Measurements from ENCODE around the gene SACS. TPM values are rescaled to one million over a fixed set of nuclear protein-coding genes. Genes with fewer than 3 reads are reported as not detected.

The SACS gene, protein sequence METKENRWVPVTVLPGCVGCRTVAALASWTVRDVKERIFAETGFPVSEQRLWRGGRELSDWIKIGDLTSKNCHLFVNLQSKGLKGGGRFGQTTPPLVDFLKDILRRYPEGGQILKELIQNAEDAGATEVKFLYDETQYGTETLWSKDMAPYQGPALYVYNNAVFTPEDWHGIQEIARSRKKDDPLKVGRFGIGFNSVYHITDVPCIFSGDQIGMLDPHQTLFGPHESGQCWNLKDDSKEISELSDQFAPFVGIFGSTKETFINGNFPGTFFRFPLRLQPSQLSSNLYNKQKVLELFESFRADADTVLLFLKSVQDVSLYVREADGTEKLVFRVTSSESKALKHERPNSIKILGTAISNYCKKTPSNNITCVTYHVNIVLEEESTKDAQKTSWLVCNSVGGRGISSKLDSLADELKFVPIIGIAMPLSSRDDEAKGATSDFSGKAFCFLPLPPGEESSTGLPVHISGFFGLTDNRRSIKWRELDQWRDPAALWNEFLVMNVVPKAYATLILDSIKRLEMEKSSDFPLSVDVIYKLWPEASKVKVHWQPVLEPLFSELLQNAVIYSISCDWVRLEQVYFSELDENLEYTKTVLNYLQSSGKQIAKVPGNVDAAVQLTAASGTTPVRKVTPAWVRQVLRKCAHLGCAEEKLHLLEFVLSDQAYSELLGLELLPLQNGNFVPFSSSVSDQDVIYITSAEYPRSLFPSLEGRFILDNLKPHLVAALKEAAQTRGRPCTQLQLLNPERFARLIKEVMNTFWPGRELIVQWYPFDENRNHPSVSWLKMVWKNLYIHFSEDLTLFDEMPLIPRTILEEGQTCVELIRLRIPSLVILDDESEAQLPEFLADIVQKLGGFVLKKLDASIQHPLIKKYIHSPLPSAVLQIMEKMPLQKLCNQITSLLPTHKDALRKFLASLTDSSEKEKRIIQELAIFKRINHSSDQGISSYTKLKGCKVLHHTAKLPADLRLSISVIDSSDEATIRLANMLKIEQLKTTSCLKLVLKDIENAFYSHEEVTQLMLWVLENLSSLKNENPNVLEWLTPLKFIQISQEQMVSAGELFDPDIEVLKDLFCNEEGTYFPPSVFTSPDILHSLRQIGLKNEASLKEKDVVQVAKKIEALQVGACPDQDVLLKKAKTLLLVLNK (N-terminal part only)
- 121 and 174 TPM in 2 replicates for total RNA-seq (2012; rRNA removed)
- polyA plus RNA-seq (2012; rRNA removed) = 12.1 and 14.7 TPM in 2 replicates
- polyA plus RNA-seq (2012; cell fraction: cytosol; rRNA removed) = 5.2 and 9.7 TPM in 2 replicates
- 12.1 and 25.9 TPM in 2 replicates for polyA plus RNA-seq (2012; cell fraction: nucleus; rRNA removed; ENCODE audit: low replicate concordance)
- percentile 89 among the genes with signal in this experiment for Bru-seq, nascent RNA
- percentile 96 among the genes with signal in this experiment for BruChase-seq, experiment 1, labeled RNA remaining after a 6-hour chase
- BruChase-seq, experiment 2, labeled RNA remaining after a 2-hour chase = percentile 98 among the genes with signal in this experiment
- long read RNA-seq, full-length matches to known transcripts = 2 of 24 reads
- long read RNA-seq, partial matches to known transcripts = 3 of 24 reads
- long read RNA-seq, other reads (novel, unspliced or antisense) = 19 of 24 reads

DNA sequence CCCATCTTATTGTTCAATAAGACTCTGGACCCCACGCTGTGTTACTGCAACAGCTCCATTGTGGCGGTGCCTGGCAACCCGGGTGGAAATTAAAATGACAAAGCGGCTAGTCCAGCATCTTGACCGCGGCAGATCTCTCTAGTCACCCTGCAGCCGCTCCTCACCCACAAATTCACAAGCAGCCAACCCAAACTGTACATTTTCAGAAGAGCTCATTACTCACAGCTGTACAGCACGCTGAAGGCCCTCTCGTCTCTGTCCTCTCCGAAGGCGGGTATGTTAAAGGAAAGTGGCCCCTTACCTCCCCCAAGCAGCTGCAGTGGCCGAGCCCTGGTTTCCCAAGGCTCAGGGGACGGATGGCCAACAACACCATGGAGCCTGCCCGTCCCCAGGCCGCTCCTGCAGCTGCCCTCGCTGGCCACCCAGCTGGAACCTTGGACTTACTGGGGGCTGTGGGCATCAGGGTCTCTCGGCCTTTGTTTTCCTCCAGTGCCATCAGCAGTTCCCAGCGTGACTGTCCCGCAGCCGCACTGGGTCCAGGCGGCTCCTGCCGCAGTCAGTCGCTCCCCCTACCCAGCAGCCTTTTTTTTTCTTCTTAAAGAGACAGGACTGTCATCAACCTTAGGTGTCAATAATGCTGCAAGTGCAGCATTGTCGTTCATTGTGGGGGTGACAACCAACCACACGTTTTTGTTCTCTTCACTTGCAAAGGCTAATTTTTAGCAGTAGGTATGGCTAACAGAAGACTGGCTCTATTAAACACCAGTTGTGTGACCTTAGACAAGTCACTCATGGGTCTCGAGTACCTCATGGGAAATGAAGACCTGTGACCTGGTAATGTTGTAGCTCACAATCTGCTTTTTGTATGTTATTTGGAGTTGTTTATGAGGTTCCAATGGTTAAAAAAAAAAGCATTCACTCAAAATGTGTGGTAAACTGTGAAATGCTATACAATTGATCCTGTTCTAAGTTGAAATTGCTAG, at the start of gene SACS:
TSS of gene SACS (minus strand) at position 532 of the 983 bp plus-strand sequence. CDS start 22,463 bp downstream, outside the sequence.
- no TSS peak for BruUV-seq (replicated peaks)
- peak within 1 kb of the TSS; percentile 93 for H3K4me2 ChIP-seq (ENCODE audit: low read depth, low read length)
- peak; percentile 52 for DNase-seq
- H3K27me3 ChIP-seq (ENCODE audit: control insufficient read depth, insufficient read depth, low read length) = no peaks in the 10 kb centered on the region
- peak within 1 kb of the TSS; percentile 76 for H3K23ac ChIP-seq (ENCODE audit: low read depth, low read length)
- peak within 1 kb of the TSS; percentile 10; the same call in 1 of the 2 replicates for H4K5ac ChIP-seq (ENCODE audit: low read depth, low read length)
- H2AK5ac ChIP-seq (ENCODE audit: low read depth, low read length) = 0 out of 2 replicates have a peak within 1 kb of the TSS, but pooled peaks have one; percentile 23
- H3K18ac ChIP-seq (ENCODE audit: low read depth, low read length) = peak within 1 kb of the TSS; percentile 71
- peak within 1 kb of the TSS; percentile 45; the same call in 2 of the 3 replicates for H2BK15ac ChIP-seq (ENCODE audit: low read depth, low read length)
- peak within 1 kb of the TSS; percentile 54 for H4K91ac ChIP-seq (ENCODE audit: insufficient read depth, low read depth, low read length)
- peak within 1 kb of the TSS; percentile 79 for H2BK20ac ChIP-seq (ENCODE audit: low read depth, low read length)
- peak within 1 kb of the TSS; percentile 80 for H3K4ac ChIP-seq (ENCODE audit: low read depth, low read length)
- H4K8ac ChIP-seq (ENCODE audit: low read depth in 2 of 2, low read length in 2 of 2) = peak within 1 kb of the TSS; percentile 49 to 86
- no peaks in the 10 kb centered on the region for H3K36me3 ChIP-seq (ENCODE audit: control insufficient read depth, insufficient read depth, low read length)
- H3K27ac ChIP-seq (ENCODE audit: insufficient read depth, low read length) = peak within 1 kb of the TSS; percentile 83
- no peaks in the 10 kb centered on the region for H3K4me1 ChIP-seq (ENCODE audit: control insufficient read depth, insufficient read depth, low read length)
- POLR2A ChIA-PET (ENCODE audit: unreplicated experiment) = interaction anchor here (1.0 kb wide), 1 partner anchor 9 kb away, joined by 4 read pairs; no protein-coding TSS in a partner anchor
- no peaks in the 10 kb centered on the region; the same call in 1 of the 2 replicates for H4K20me1 ChIP-seq (ENCODE audit: insufficient read depth, low read length)
- peak within 1 kb of the TSS; percentile 83 for H3K14ac ChIP-seq (replicated peaks; ENCODE audit: low read depth, low read length)
- peak within 1 kb of the TSS; percentile 88 for H3K4me3 ChIP-seq (ENCODE audit: insufficient read depth, low read depth, low read length)
- peak within 1 kb of the TSS; percentile 87 for H2BK120ac ChIP-seq (ENCODE audit: low read depth, low read length)
- CTCF ChIA-PET = interaction anchor here (0.6 kb wide), 1 partner anchor 90 kb away, joined by 3 read pairs; no protein-coding TSS in a partner anchor
- peak within 1 kb of the TSS; percentile 90 for H2AK9ac ChIP-seq (replicated peaks; ENCODE audit: low read depth, low read length, poor library complexity)
- in situ Hi-C loops (cut with MboI; ENCODE audit: low sequenced_read_pairs) = no loop called here
- dilution Hi-C loops (cut with HindIII; ENCODE audit: low sequenced_read_pairs, unreplicated experiment) = no loop called here
- H3K9ac ChIP-seq (ENCODE audit: low read depth, low read length) = peak within 1 kb of the TSS; percentile 93
- H2AFZ ChIP-seq (replicated peaks; ENCODE audit: low read length, poor library complexity) = peak within 1 kb of the TSS; percentile 89
- no peaks in the 10 kb centered on the region; the same call in 1 of the 2 replicates for H3K9me1 ChIP-seq (ENCODE audit: insufficient read depth, low read length)
- peaks cover 0 to 31% of the 10 kb centered on the region in 2 experiments for H3K79me1 ChIP-seq (ENCODE audit: low read depth in 1 of 2, low read length in 2 of 2)
- peak within 1 kb of the TSS; percentile 65 for H2BK5ac ChIP-seq (ENCODE audit: low read depth, low read length, poor library complexity, severe bottlenecking)
- ATAC-seq (ENCODE audit: low read depth) = peak; percentile 88
- WGBS, 2 experiments (ENCODE audit: extremely low coverage in 2 of 2, insufficient read length in 1 of 2) = 1% methylated on average over 8 of the region's 26 CpGs; no CpG with 5 or more reads in 1 of the 2 experiments
- intact Hi-C loops (cut with micrococcal nuclease) = no loop called here
- no peaks in the 10 kb centered on the region for H3K9me3 ChIP-seq (ENCODE audit: control insufficient read depth, insufficient read depth, low read length)
- H3K56ac ChIP-seq (ENCODE audit: extremely low read depth, insufficient read depth, low read length) = peak within 1 kb of the TSS; percentile 76; the same call in 1 of the 2 replicates
- TF ChIP-seq, protein P1, sequence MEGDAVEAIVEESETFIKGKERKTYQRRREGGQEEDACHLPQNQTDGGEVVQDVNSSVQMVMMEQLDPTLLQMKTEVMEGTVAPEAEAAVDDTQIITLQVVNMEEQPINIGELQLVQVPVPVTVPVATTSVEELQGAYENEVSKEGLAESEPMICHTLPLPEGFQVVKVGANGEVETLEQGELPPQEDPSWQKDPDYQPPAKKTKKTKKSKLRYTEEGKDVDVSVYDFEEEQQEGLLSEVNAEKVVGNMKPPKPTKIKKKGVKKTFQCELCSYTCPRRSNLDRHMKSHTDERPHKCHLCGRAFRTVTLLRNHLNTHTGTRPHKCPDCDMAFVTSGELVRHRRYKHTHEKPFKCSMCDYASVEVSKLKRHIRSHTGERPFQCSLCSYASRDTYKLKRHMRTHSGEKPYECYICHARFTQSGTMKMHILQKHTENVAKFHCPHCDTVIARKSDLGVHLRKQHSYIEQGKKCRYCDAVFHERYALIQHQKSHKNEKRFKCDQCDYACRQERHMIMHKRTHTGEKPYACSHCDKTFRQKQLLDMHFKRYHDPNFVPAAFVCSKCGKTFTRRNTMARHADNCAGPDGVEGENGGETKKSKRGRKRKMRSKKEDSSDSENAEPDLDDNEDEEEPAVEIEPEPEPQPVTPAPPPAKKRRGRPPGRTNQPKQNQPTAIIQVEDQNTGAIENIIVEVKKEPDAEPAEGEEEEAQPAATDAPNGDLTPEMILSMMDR (conservative IDR thresholded peaks at IDR 0.05; ENCODE audit: low read depth, low read length) = no peak
- TF ChIP-seq POLR2A (IDR thresholded peaks at IDR 0.05; ENCODE audit: low read depth, low read length) = 0 out of 2 replicates have a peak, but pooled peaks have one; percentile 22
- no peak for TF ChIP-seq RAD21 (IDR thresholded peaks at IDR 0.05; ENCODE audit: low read length)
- TF ChIP-seq FOS (IDR thresholded peaks at IDR 0.05; ENCODE audit: low read depth, low read length) = no peak
- TF ChIP-seq CHD1 (IDR thresholded peaks at IDR 0.05; ENCODE audit: low read depth, low read length) = no peak
- TF ChIP-seq, protein P2, sequence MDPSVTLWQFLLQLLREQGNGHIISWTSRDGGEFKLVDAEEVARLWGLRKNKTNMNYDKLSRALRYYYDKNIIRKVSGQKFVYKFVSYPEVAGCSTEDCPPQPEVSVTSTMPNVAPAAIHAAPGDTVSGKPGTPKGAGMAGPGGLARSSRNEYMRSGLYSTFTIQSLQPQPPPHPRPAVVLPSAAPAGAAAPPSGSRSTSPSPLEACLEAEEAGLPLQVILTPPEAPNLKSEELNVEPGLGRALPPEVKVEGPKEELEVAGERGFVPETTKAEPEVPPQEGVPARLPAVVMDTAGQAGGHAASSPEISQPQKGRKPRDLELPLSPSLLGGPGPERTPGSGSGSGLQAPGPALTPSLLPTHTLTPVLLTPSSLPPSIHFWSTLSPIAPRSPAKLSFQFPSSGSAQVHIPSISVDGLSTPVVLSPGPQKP (IDR thresholded peaks at IDR 0.05; ENCODE audit: borderline replicate concordance, low read depth, low read length) = no peak

Measured in IMR-90 (cell line).